Astrocyte (in vitro differentiated cells and primary cell): ENCODE results near the gene AHNAK.

Source experiments
- EZH2 ChIP-seq: IDR thresholded peaks from 2 replicates; pipeline ENCODE4 v1.6.1; 2012; ENCODE audit warnings: mild to moderate bottlenecking, low read length, inconsistent platforms; ENCODE audit not compliant: insufficient read depth
- TF ChIP-seq, protein P1 (sequence below): IDR thresholded peaks from 2 replicates; pipeline ENCODE4 v1.5.1; 2011; ENCODE audit warnings: low read depth, mild to moderate bottlenecking, inconsistent platforms, low read length, moderate library complexity; ENCODE audit not compliant: insufficient read depth

DNA sequence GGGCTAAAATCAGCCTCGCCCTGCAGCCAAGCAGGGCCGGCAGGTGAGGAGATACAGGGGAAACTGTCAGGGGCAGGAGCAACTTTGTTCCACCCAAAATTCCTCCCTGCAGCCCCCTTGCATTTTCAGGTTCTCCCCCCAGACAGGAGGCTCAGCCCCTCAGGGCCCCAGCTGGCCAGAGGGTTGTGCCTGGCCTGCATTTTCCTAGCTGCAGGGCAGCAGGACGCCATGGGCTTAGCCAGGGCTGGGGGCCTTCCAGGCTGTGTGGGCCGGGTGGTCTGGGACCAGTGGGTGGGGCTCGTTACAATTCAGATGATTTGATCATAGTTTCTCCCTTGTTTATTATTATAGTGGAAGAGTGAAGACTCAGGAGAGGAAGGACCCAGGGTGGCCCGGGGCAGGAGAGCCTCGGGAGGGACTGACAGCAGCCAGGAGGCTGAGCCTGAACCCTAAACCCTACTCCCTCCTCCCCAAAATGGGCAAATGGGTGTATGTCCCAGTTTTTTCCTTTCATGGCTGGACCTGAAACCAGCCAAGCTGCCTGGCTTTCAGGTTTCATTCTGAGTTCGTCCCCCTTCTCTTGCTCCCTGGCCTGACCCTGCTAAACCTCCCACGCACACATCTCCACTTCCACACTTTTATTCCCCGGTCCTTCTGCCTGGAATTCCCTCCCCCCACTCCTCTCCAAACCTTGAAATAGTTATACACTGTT lies 40.0 kb downstream of the AHNAK start:
- TF ChIP-seq, protein P1, sequence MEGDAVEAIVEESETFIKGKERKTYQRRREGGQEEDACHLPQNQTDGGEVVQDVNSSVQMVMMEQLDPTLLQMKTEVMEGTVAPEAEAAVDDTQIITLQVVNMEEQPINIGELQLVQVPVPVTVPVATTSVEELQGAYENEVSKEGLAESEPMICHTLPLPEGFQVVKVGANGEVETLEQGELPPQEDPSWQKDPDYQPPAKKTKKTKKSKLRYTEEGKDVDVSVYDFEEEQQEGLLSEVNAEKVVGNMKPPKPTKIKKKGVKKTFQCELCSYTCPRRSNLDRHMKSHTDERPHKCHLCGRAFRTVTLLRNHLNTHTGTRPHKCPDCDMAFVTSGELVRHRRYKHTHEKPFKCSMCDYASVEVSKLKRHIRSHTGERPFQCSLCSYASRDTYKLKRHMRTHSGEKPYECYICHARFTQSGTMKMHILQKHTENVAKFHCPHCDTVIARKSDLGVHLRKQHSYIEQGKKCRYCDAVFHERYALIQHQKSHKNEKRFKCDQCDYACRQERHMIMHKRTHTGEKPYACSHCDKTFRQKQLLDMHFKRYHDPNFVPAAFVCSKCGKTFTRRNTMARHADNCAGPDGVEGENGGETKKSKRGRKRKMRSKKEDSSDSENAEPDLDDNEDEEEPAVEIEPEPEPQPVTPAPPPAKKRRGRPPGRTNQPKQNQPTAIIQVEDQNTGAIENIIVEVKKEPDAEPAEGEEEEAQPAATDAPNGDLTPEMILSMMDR, result no peak
- no peak for TF ChIP-seq EZH2
